GM21515 (cell line): Measurements from ENCODE around the gene DSCAML1.

Experiments used
- ATAC-seq: cut with Tn5 transposase; IDR thresholded peaks from one replicate; pipeline ENCODE4 v1.9.1; 2021; ENCODE audit not compliant: unreplicated experiment

DSCAML1 gene

GRCh38 chr11:117535850-117536411 is 261.1 kb downstream of the DSCAML1 start:
- ATAC-seq: no peak

DNA sequence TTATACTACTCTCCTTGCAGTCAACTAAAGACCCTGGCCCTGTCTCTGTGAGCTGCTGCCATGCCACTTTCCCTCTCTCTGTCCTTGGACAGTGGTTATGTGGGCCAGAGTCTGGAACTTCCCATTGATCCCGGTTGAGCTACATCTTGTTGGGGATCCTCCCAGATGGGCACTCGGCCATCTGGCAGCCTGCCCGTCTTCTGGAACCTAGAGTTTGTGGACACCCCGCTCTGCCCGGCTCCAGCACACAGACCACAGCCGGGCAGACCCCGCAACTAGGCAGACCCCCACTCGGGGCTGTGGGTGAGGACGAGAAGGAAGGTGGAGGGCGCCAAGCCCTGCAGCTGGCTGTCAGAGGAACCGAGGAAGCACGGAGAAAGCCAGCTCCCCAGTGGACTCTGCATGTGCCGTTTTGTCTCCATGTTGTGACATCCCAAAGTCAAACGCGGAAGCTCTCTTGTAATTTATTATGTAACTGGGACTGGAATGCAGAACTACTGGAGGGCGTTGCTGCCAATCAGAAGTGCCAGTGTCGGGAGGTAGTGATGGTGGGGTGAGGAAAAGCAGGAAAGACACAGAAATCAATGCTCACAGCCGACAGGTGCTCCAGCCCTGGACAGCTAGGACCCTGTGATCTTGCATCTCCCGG is 261.7 kb downstream of the DSCAML1 start:
- ATAC-seq: no peak

DNA sequence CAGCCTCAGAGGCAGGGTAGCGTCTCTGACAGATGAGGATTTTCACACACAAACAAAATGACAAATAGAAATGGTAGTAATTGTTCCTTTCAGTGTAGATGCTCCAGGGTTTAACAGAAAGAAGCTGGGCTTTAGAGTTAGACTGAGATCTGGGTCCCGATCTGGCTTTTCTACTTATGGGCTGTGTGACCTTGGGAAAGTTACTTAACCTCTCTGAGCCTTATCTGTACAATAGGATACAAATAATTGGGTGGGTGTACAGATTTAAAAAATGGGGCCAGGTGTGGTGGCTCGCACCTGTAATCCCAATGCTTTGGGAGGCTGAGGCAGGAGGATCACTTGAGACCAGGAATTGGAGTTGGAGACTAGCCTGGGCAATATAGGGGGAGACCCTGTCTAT is 264.4 kb downstream of the DSCAML1 start:
- ATAC-seq: no peak

DNA sequence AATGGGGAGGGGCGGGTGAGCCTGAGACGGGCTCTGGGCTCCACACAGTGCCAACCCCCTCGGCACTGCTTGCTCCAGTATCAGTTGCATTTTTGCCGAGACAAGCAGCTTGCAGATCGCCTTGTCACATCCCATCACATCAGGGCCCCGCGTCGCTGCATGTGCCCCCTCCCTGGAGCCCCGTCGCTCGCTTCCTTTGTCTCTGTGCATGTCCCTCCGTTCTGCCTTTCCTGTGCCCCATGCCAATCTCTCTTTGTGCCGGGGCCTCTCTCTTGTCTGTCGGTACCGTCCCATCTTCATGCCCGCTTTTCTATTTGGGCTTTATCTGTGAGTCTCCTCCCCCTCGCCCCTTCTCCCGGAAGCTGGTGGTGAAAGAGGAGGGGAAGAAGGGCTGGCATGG is 267.2 kb downstream of the DSCAML1 start:
- ATAC-seq: no peak

- ATAC-seq: no peak
These were observed 268.8 kb downstream of the DSCAML1 start for GRCh38 chr11:117528097-117528721.

DNA sequence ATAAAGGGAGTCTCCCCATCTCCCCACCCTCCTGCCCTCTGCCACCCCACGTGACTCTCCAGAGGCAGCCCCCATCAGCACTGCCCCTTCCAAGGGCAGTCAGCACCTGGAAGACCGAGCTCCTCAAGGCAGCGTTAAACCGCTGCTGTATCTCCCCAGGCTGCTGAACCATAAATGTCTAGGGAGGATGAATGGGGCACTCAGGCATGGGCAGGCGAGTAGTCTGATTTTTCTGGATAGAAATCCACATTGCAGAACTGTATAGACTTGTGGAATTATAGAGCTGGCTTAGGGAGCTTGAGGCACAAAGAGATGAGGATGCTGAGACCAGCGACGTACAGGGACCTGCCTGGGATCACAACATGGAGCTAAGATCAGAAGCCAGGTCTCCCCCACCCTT is 269.7 kb downstream of the DSCAML1 start:
- ATAC-seq: no peak

- no peak for ATAC-seq
These were observed 271.0 kb downstream of the DSCAML1 start for GRCh38 chr11:117525866-117526542.

- ATAC-seq: no peak
These were observed 272.4 kb downstream of the DSCAML1 start for GRCh38 chr11:117524468-117525183.

DNA sequence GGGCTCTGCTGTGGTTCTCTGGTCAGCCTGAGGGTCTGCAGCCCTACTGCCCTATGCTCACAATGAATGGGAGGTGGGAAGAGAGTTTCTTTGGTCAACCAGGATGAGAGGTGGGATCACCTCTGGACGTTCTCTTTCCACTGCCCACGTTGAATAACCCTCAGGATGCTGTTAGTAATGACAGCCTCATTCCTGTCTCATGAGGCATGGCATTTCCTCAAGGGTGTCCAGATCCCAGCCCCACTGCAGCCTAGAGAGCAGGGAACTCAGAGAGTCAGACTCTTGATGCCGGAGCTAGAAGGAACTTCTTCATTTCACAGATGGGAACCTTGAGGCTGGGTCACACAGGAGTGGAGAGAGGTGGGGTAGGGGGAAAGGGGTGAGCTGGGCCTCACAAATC is 273.3 kb downstream of the DSCAML1 start:
- ATAC-seq: no peak

DNA sequence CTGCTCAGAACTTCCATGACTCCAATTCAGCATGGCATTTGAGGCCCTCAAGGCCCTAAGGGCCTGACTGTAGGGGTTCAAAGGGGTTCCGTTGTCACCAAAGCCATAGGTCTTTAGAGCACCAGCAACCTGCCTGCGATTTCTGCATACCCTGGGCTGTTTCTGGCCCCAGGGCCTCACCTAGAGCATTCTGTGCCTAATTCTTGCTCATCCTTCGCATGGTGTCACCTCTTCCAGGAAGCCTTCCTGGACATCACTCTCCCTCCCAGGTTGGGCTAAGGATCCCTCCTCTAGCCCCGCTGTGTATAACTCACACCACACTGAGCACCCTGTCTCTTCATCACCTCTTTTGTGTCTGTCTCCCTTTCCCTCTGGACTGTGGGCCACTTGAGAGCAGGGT is 275.0 kb downstream of the DSCAML1 start:
- no peak for ATAC-seq

GRCh38 chr11:117520966-117521365 is 276.1 kb downstream of the DSCAML1 start:
- no peak for ATAC-seq

DNA sequence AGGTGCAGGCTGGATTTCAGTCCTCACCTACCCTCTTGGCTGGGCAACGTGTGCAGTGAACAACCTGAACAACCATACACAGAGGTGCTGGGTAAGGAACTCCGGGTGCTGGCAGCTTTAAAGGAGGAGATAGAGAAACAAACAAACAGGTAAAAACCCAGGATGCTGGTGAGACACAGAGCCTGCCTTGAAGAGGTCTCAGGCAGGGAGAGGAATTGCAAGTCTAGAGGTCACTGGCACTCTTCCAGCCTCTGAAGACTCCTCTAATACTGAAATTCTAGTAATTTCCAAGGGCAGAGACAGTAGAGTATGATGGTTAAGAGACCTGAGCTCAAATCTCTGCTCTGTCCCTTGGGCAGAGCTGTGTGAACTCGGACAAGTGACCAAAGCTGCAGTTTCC is 276.8 kb downstream of the DSCAML1 start:
- ATAC-seq: no peak

GRCh38 chr11:117519590-117519989 is 277.4 kb downstream of the DSCAML1 start:
- no peak for ATAC-seq

GRCh38 chr11:117519170-117519569 is 277.8 kb downstream of the DSCAML1 start:
- ATAC-seq: no peak

DNA sequence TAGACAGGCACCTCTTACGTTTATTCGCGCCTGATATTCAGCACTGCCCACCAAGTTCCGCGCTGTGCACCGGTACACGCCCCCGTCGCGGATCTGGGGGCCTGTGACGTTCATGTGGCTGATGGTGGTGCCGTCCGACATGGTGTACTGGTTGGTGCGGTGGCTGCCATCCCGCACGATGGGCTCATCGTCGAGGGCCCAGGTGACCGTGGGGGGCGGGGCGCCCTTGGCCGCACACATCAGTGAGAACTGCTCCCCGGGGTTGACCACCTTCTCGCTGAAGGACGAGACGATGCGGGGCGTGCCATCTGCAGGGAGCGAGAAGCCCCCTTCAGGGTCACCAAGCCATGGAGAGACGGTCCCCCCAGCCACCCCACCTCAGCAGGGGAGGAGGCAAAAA is 278.6 kb downstream of the DSCAML1 start:
- ATAC-seq: no peak

- ATAC-seq: no peak
These were observed 279.9 kb downstream of the DSCAML1 start for GRCh38 chr11:117517097-117517496.

DNA sequence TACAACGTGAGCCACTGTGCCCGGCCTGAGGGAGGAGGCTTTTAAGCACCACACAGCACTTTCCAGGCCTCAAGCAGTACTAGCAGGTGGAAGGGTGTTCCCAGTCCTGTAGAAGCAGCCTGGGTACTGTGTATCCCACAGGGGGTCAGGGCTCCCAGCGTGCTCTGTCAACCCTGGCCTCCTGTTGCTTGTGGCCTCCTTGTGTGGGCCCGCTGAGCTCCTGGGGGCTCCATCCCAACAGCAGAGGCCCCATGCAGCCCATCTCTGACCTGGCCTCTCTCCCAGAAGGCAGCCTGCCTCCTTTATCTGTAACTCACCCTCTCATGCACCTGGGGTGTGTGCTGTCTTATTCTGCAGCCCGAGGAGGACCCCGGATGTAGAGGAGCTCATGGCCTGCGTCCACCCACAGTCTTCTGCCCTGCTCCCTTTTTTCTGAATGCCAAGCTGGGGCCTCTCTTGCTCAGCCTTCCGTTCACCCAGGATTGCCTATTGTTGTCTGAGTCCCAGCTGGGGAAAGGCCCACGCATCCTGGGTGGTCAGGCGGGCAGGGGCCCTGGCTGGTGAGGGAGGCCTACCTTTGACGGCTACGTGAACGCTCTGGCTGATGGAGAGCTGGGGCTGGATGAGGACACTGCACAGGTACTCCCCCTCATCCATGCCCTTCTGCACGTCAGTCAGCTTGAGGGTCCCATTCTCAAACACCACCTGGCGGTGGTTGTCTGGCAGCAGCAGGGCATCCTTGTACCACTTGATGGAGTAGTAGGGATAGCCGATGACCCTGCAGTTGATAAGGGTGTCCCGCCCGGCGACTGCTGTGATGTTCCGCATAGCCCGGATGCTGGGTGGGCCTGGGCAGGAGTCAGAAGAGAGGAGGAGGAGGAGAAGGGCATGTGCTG is 280.9 kb downstream of the DSCAML1 start:
- ATAC-seq: no peak

DNA sequence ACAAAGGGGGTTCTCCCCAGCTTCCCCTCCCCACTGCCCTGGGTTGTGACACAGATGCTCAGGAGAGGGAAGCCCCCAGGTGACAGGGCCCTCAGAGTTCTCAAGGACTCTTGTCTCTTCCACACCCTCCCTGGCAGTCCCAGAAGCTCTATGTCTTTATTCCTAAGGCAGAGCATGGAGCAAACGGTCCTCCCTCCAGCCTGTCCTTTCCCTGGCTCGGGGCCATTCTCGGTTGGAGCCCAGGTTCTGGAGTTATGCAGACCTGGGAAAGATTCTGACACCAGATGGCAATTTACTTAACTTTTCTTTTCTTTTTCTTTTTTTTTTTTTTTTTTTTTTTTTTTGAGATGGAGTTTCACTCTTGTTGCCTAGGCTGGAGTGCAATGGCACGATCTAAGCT is 282.8 kb downstream of the DSCAML1 start:
- no peak for ATAC-seq

DNA sequence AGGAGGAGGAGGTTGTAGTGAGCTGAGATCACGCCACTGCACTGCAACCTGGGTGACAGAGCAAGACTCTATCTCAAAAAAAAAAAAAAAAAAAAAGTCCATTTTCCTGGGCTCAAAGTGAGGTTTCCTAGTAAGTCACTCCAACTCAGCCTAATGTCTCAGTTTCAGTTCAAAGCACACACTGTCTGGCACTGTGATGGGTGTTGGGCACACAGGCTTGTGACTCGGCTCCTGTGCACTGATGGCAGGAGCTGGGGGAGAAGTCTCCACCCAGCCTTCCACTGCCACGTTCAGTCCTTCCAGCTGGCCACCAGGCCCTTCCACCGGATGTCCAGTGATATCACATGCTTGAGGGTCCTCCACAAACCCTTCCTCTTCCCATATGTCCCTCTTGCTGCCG is 283.4 kb downstream of the DSCAML1 start:
- no peak for ATAC-seq

- no peak for ATAC-seq
These were observed 285.0 kb downstream of the DSCAML1 start for GRCh38 chr11:117511931-117512539.
